ENCODE results near the gene CLEC16A.

The CLEC16A gene

GRCh38 chr16:11020792-11021551 is 76.6 kb downstream of the CLEC16A start:
- DNase-seq, result no peak

DNA sequence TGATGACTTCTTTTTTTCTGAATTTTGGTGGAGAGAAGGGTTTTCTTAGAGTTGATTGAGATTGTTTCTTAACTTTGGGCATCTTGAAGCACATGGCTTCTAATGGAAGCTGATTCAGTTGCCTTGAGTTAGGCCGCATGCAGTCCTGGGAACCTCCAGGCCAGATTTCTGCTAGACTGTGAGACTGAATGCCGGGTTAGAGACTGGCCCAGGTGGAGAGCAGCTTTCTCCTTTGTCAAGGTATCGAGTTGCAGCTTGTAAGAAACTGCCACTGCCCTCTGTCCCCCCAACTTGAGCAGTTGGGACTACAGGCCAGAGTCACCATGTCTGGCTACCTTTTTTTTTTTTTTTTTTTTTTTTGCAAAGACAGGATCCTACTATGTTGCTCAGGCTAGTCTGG is 77.6 kb downstream of the CLEC16A start:
- DNase-seq, result no peak

DNA sequence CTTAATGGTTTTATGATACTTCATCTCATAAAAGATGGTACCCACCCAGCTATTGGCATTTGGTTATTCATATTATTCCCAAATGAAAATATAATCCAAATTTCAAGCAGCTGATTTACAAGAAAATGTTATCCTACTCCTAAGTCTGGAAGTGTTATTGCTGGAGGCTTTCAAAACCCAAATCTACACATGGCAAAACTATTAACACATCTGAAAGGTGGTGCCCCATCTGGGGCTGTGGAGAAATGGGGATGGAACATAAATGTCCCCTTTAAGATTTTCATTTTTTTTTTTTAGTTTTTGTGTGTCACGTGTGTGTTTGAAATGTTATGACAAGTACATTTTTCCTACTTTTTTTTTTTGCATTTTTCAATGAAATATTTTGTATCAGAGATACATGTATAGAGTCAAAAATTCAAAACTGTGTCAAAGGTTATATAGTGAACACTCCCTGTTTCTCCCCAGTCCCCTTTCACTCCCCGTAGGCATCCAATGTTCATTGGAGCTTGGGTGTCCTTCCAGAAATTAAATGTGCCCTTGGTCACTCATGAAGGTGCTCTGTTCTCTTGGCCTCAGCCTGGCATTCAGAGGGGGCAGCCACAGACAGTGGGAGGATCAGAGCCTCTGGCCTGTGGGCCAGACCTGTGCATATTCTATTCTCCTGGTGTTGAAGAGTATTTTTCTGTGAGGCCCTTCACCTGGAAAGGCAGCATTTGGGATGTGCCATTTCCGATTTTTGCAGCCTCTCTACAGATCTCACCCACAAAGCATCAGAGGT is 79.1 kb downstream of the CLEC16A start:
- no peak for DNase-seq

DNA sequence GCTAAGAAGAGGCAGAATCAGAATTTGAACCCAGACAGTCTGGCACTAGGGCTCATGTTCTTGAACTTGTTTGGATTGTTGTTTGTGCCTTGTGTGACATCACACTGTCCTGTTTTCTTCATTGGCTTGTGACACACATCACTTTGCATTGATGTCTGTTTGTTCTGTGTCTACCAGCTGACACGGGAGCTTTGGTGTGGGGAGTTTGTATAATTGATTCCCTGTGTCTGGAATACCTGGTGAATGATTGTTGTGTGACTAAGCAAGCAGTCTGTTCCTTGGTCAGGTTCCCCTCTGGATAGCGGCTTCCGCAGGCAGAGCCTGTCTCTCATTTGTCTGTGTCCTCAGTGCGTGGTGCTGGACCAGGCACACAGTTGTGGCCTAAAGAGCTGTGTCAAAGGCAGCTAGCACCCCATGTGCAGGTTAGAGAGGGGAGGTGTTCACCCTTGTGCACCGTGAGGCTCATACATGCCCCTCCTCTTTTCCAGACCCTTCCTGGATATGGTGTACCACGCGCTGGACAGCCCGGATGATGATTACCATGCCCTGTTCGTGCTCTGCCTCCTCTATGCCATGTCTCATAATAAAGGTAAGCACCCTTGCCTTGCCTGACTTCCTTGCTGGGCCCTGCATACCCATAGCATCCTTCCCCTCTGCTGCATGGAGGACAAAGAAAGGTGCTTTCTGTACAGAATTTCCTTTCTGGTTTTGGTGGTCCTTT is 80.1 kb downstream of the CLEC16A start:
- DNase-seq, result no peak

- no peak for DNase-seq
These were observed 80.8 kb downstream of the CLEC16A start for GRCh38 chr16:11025120-11025531.

DNA sequence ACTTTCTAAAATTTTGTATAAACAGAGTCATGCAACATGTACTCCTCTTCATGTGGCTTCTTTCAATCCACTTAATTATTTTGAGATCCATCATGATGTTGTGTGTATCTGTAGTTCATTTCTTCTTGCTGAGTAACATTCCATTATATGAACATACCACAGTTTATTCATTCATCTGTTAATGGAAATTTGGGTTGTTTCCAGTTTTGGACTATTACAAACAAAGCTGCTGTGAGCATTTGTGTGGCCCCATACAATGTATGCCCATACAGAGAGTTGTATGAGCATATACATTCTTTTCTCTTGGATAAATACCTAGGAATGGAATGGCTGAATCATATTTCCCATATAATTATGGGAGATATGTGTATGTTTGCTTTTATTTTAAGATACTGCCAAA is 85.6 kb downstream of the CLEC16A start:
- no peak for DNase-seq

DNA sequence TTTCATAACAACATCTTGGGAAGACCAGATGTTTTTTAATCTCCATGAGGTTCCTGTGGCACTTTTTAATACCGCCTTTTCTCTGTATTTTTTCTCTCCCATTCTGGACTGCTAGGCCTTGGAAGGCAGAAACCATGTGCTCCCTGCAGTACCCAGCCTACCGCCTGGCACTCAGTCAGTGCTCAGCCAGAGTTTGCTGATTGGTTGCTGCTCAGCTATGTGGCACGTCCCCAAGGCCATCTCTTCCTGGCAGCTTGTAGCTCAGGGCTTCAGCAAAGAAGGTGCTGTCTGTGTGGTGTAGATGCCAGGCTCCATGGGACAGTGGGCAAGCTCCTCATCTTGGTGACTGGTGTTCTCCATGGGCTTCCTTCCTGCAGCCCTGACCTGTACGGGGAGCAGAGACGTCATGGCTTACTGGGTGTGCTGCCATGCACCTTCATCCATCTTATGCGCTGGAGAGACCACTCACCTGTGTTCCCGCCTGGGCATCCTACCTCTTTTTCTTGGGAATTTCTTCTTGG is 86.7 kb downstream of the CLEC16A start:
- no peak for DNase-seq

- DNase-seq, result no peak
These were observed 87.9 kb downstream of the CLEC16A start for GRCh38 chr16:11032000-11032921.

- DNase-seq, result no peak
These were observed 88.5 kb downstream of the CLEC16A start for GRCh38 chr16:11032922-11033291.

GRCh38 chr16:11033629-11034420 is 89.5 kb downstream of the CLEC16A start:
- DNase-seq, result no peak

GRCh38 chr16:11034481-11034931 is 90.1 kb downstream of the CLEC16A start:
- DNase-seq, result no peak

DNA sequence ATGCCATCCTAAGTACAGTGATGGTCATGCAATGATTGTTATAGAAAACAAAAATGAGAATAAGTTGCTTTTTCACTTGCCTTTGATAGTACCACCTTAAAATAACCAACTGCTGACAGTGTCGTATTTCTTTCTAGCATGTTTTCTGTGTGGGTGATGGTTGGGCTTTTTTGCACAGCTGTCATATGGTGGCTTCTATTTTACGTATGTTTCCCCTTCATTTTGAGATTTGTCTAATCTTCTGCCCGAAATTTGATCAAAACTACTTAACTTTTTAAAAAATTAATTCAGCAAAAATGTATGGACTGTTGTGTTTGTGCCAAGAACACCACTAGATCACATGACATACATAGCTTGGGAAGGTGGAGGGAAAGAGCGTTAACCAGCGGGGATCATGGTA is 90.7 kb downstream of the CLEC16A start:
- no peak for DNase-seq

DNA sequence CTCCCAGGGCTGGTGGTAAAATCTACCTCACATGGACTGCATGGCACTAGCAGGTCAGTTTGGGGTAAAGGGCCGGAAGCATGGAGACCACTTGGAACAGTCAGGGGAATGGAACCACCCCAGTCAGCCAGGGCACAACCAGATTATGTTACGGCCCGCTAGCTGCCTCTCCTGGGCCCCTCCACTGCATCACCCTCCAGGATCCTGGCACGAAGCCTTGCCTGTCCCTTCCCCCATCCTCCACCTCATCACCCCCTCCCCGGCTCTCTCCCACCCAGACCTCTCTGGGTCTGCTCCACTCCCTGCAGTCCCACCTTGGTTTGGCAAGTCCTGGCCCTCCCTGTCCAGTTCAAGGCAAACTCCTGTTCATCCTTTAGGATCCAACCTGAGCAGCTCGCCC is 91.7 kb downstream of the CLEC16A start:
- DNase-seq, result no peak

GRCh38 chr16:11036868-11037410 is 92.6 kb downstream of the CLEC16A start:
- no peak for DNase-seq

DNA sequence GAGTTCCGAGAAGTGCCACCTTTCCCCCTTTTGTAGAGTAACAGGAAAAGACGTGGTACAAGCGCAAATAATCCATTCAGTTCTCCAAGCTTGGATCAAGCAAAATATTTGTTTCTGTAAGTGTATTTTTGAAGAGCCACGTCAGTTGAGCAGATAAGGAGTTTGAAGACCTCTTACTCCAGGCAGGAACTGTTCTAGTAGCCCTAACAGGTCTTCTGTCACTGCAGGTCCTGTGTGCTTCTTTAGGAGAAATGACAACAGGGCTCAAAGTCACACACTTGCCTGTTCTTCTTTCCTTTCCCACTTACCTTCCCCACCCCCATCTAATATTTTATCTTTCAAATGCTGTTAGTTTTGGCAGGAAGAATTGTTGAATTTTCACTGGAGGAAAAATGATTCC is 93.9 kb downstream of the CLEC16A start:
- no peak for DNase-seq

GRCh38 chr16:11038777-11039176 is 94.4 kb downstream of the CLEC16A start:
- no peak for DNase-seq

DNA sequence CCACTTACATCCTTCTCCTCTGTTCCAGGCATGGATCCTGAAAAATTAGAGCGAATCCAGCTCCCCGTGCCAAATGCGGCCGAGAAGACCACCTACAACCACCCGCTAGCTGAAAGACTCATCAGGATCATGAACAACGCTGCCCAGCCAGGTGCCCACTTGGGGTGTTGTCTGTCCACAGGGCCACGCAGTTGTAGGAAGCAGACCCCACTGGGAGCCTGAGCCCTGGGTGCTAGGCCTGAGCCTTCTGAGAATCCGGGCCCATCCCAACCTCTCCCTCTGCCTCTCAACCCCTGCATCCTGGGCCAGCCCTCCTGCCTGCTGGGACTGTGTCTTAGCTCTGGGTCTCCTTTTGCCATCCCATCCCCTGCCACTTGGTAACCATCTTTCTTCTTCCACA is 95.4 kb downstream of the CLEC16A start:
- no peak for DNase-seq

DNA sequence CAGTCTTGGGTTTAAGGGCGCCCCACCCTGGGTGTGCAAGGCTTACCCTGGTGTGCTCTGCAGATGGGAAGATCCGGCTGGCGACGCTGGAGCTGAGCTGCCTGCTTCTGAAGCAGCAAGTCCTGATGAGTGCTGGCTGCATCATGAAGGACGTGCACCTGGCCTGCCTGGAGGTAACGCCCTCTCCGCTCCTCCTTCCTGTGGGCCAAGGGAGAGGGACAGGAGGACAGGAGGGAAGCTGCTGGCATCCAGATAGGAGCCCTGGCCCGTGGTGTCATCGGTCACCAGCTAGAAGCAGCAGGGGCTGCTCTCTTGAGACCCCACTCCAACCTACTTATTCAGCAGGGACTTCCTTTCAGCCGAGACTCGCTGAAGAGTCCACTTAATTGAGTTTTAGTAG is 97.8 kb downstream of the CLEC16A start:
- no peak for DNase-seq

- no peak for DNase-seq
These were observed 101.1 kb downstream of the CLEC16A start for GRCh38 chr16:11045441-11045840.

GRCh38 chr16:11045846-11046245 is 101.5 kb downstream of the CLEC16A start:
- no peak for DNase-seq

DNA sequence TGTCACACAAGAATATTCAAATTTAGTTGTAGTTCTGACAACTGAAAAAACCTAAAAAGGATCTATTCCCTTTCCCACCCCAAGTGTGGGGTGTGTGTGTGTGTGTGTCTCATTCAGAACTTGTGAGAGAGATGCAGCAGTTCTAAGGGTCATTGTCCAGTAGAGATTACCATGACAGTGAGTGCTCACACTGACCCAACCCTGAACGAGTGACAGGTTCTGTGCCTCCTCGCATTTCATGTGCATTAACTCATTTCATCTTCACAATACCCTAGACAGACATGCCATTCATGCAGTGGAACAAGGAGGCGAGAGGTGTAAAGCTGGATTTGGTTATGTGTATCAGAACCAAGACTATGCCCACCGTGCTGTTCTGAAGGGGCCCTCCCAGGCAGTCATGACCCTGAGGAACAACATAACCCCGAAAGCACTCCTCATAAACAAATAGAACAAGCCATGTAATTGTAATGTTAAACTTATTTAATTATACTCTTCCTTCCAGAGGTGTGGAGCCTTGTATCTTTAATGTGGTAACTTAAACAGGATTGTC is 102.1 kb downstream of the CLEC16A start:
- DNase-seq, result no peak

Measured in NCI-H748 treated with DMSO at 0.1 percent for 48 hours (cell line).